ENCODE results near the gene ISG15.
"Not testable (repeated sequence)": the region's sequence is repeated elsewhere in the genome, so short reads cannot be mapped to it uniquely, and the experiment has no call there.

The ISG15 gene

DNA sequence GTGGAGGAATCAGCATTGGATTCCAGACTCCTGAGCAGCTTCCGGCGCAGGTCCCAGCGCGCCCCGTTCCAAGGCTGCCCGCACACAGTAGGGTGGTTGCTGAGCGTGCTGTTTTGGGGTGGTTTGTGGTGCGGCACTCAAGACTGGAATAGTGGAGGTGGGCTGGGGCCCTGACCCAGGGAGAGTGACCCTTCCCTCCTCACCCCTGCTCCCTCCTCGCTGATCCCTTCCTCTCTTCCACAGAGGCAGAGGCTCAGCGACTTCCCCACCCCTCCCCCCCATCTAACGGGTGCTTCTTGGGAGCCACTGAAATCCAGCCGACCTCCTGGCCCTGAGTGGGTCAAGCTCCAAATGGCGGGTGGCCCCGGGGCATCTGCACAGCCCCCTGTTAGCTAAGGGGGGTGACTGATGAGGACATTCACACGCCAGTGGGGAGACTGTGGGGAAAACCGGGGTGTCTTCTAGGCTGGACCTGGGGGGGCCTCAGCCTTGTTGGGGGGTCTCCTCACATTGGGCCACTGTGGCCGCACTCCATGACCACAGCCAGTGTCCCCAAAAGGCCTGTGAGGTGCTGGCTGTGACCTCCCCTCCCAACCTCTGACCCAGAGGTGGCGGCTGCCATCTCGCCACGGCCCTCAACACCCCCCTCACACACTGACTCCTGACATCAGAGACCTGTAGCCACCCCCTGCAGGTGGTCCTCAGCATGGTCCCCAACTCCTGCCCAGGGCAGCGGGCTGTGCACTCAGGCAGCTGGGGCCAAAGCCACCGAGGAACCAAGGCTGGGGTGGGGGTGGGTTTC, 9.5 kb upstream of the ISG15 start:
- no peak overlapping the region for H3K4me3 ChIP-seq (ENCODE audit: low read depth, low read length)
- TF ChIP-seq, protein P1, sequence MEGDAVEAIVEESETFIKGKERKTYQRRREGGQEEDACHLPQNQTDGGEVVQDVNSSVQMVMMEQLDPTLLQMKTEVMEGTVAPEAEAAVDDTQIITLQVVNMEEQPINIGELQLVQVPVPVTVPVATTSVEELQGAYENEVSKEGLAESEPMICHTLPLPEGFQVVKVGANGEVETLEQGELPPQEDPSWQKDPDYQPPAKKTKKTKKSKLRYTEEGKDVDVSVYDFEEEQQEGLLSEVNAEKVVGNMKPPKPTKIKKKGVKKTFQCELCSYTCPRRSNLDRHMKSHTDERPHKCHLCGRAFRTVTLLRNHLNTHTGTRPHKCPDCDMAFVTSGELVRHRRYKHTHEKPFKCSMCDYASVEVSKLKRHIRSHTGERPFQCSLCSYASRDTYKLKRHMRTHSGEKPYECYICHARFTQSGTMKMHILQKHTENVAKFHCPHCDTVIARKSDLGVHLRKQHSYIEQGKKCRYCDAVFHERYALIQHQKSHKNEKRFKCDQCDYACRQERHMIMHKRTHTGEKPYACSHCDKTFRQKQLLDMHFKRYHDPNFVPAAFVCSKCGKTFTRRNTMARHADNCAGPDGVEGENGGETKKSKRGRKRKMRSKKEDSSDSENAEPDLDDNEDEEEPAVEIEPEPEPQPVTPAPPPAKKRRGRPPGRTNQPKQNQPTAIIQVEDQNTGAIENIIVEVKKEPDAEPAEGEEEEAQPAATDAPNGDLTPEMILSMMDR (conservative IDR thresholded peaks at IDR 0.05; ENCODE audit: low read depth, low read length) = no peak
- DNase-seq (ENCODE audit: low read depth) = no peak

DNA sequence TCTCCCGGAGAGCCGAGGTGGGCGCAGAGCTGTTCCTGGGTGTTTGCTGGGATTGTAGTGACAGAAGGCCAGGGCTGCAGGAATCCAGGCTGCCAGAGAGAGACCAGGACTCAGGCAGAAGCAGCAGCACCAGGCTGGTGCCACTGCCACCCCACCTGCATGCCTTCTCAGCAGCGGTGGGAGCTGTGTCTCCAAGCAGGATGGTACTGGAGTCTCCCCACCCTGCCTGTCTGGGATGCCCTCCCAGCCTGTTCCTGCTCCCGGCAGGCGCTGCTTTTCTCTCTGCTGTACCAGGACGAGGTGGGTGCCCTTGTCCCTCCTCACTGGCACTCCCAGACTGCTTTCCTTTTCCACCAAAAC, 8.9 kb upstream of the ISG15 start:
- DNase-seq (ENCODE audit: low read depth) = no peak

DNA sequence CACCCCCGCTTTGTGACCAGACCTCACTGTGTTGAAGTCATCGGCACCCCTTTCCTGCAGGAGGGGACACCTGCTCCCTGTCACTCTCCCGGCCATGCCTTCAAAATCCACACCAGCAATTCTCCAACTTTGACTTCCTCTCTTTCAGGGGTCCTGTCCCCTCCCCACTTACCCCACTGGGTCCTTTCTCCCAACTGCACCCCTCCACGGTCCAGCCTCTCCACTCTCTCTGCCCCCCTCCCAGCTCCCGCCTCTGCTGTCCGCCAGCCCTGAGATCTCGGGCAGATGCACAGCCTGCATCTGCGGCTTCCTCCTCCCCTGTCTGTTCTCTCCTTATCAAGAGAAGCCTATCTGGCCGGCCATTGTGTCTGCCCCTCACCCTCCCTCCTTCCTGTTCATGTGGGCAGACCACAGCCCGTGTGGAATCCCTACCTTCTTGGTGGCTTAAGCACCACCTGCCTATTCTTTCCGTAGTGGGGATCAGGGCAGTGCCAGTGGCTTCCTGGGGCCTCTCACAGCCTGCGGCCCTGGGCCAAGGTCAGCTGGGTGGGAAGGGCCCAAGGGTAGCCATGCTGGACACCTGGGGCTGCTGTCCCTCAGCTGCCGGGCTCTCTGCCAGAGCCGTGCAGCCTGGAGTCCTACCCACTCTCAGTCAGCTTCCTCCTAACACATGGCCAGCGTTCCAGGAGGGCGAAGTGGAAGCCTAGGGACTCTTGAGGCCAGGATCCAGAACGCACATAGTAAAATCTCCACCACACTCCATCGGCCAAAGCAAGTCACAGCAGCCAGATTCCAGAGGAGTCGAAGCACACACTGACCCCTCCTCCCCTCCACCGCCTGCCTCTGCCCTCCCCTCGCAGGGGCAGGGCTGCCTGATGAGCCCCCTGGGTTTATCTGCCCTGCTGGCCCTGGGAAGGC, 8.3 kb upstream of the ISG15 start:
- TF ChIP-seq, protein P1 (conservative IDR thresholded peaks at IDR 0.05; ENCODE audit: low read depth, low read length) = no peak
- H3K4me3 ChIP-seq (ENCODE audit: low read depth, low read length) = no peak overlapping the region
- DNase-seq (ENCODE audit: low read depth) = peak; percentile 55

More for the DNA sequence above, 8.9 kb upstream of the ISG15 start:
- TF ChIP-seq, protein P1 (conservative IDR thresholded peaks at IDR 0.05; ENCODE audit: low read depth, low read length) = no peak
- no peak overlapping the region for H3K4me3 ChIP-seq (ENCODE audit: low read depth, low read length)

DNA sequence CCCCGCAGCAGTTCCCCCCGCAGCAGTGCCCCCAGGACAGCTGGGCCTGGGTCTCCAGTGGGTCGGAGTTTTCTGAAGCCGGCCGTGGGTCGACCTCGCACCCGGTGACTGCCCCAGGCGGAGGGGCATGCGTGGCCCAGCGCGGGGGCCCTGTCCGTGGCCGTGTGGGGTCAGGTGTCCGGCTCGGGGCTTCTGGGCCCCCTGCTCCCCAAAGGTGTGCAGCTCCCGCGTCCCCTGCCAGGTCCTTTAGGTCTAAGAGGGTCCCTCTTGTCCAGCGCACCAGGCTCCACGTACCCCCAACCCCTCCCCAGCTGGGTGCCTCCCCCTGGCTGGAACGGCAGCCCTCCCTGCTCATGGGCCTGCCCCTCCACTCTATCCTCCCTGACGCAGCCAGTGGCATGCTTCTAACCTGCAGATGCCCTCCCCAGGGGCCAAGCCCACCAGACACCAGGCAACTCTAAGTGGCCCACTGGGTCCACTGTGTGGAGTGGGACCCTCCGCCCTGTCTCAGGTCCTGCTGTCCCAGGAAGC, 7.5 kb upstream of the ISG15 start:
- TF ChIP-seq, protein P1 (conservative IDR thresholded peaks at IDR 0.05; ENCODE audit: low read depth, low read length) = no peak
- no peak for DNase-seq (ENCODE audit: low read depth)
- no peak overlapping the region for H3K4me3 ChIP-seq (ENCODE audit: low read depth, low read length)

DNA sequence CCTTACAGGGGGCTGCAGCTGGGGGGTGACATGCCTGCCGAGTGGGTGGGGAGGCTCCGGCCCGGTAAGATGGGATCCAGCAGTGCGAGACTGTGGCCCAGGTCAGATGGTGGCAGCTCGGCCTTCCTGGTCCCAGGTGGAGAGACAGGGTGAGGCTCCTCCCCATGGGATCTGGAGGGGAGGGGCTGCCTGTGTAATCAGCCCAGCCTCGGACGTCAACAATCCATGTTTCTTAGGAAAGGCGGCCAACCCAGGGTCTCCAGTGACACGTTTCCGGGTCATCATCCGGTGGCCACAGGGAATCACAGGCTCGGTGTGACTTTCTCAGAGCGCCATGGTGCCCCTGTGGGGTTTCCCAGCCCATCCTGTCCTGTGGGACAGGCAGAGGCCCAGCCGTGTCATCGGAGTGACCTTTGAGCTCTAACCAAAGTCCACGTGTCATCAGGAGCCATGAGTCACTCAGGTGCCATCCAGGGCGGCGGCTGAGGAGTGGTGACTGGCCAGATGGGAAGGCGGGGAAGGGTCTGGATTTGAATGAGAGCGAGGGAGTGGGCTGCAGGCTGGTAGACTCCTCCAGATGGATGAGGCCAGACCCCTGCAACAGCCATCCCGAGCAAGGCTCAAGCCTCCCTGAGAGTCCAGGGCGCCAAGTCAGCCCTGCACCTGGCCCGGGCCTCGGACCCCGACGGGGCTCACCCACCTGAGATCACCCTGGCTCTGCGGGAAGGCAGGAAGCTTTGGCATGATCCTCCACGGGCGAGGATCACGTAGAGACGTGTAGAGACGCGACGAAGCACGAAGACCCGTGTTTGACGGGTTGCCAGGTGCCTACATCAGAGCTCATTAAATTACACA, 6.8 kb upstream of the ISG15 start:
- TF ChIP-seq, protein P1 (conservative IDR thresholded peaks at IDR 0.05; ENCODE audit: low read depth, low read length) = no peak
- H3K4me3 ChIP-seq (ENCODE audit: low read depth, low read length) = no peak overlapping the region
- DNase-seq (ENCODE audit: low read depth) = no peak

DNA sequence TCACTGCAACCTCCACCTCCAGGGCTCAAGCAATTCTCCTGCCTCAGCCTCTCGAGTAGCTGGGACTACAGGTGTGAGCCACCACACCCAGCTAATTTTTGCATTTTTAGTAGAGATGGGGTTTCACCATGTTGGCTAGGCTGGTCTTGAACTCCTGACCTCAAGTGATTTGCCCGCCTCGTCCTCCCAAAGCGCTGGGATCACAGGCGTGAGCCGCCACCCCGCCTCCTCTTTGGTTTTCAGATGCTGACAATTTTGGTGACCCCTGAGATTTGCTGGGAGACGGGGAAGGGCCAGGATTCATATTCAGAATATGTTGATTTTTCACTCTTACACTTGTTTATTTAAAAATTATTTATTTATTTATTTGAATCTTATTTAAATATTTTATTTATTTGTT, 3.2 kb upstream of the ISG15 start:
- DNase-seq (ENCODE audit: low read depth); H3K4me3 ChIP-seq (ENCODE audit: low read depth, low read length): not testable (repeated sequence)

All from choroid plexus epithelial cell (primary cell).